Endothelial cell of umbilical vein (primary cell): Measurements from ENCODE around the gene ACTL6A. TPM values are rescaled to one million over a fixed set of nuclear protein-coding genes. Genes with fewer than 3 reads are reported as not detected.

ENCODE experiments used
- BruUV-seq: library from RNA; stranded (reverse); fragments of 400-500 nt; replicated peaks from 2 replicates; lab custom pipeline; 2021; lab: Mats Ljungman, UMichigan
- CTCF ChIA-PET: fragments of 300-600, 350-600 bp; sonication (Branson Sonifier 250); formaldehyde crosslinking; loops from one replicate; lab custom pipeline; 2021; ENCODE audit warnings: antibody characterized with exemption, inconsistent platforms; lab: Charles Lee
- POLR2A ChIA-PET: fragments of 300-600, 350-600 bp; sonication (Branson Sonifier 250); formaldehyde crosslinking; loops from one replicate; lab custom pipeline; 2021; ENCODE audit warnings: antibody characterized with exemption, inconsistent platforms; lab: Charles Lee
- DNase-seq: peaks from one replicate; pipeline ENCODE4 v3.0.0-alpha.2; 2011; ENCODE audit warnings: low read depth, low spot score
- FAIRE-seq: peaks from 2 replicates; lab custom pipeline; 2011; peaks lifted over from hg19 to GRCh38; lab: Jason Lieb, UNC
- H2AFZ ChIP-seq: 2 replicates; pipeline ENCODE4 v1.6.0; 2012; ENCODE audit warnings: low read depth, low read length, control low read depth, inconsistent platforms
- H3K27ac ChIP-seq: 2 replicates; pipeline ENCODE4 v1.5.1; 2011; ENCODE audit warnings: low read depth, mild to moderate bottlenecking, control low read depth, low read length, moderate library complexity; ENCODE audit not compliant: insufficient read depth
- H3K27me3 ChIP-seq, 2 experiments: 2 replicates each; pipeline versions ENCODE4 v1.6.0 to v1.6.1; 2011; ENCODE audit warnings: low read length in 2 of 2, mixed read lengths in 1 of 2; ENCODE audit not compliant: control insufficient read depth in 2 of 2, insufficient read depth in 2 of 2
- H3K36me3 ChIP-seq, 2 experiments: 2 replicates in 1 of 2; 3 replicates in 1 of 2; pipeline ENCODE4 v1.5.1; 2011; ENCODE audit warnings: low read length in 2 of 2, mild to moderate bottlenecking in 1 of 2, moderate library complexity in 1 of 2; ENCODE audit not compliant: control insufficient read depth in 2 of 2, insufficient read depth in 2 of 2; ENCODE audit errors: extremely low read depth in 1 of 2
- H3K4me1 ChIP-seq: 3 replicates; pipeline ENCODE4 v1.5.1; 2011; ENCODE audit warnings: mild to moderate bottlenecking, low read length; ENCODE audit not compliant: control insufficient read depth, insufficient read depth; ENCODE audit errors: extremely low read depth
- H3K4me2 ChIP-seq: 2 replicates; pipeline ENCODE4 v1.6.1; 2011; ENCODE audit warnings: low read length, control low read depth, mixed read lengths; ENCODE audit not compliant: insufficient read depth
- H3K4me3 ChIP-seq, 3 experiments: fragments of 200-600 bp in 1 of 3; sonication (generic), shearing (Covaris generic) in 1 of 3; replicated peaks in 1 of 3; 2 replicates each; pipeline ENCODE4 v1.5.1; 2011 to 2016; ENCODE audit warnings: control low read depth in 3 of 3, low read length in 3 of 3, mild to moderate bottlenecking in 2 of 3, inconsistent platforms in 1 of 3, low read depth in 1 of 3, moderate library complexity in 1 of 3; ENCODE audit not compliant: insufficient read depth in 1 of 3
- H3K79me2 ChIP-seq: 2 replicates; pipeline ENCODE4 v1.6.0; 2012; ENCODE audit warnings: low read length, inconsistent platforms; ENCODE audit not compliant: control insufficient read depth, insufficient read depth
- H3K9ac ChIP-seq: replicated peaks from 2 replicates; pipeline ENCODE3; 2011; ENCODE audit warnings: low read length, control low read depth; ENCODE audit not compliant: insufficient read depth; ENCODE audit errors: extremely low read depth
- H3K9me1 ChIP-seq: replicated peaks from 3 replicates; pipeline ENCODE4 v1.6.0; 2011; ENCODE audit warnings: mild to moderate bottlenecking, low read length; ENCODE audit not compliant: control insufficient read depth, insufficient read depth; ENCODE audit errors: extremely low read depth
- H3K9me3 ChIP-seq: replicated peaks from 2 replicates; pipeline ENCODE4 v1.5.1; 2012; ENCODE audit warnings: low read length, inconsistent platforms; ENCODE audit not compliant: control insufficient read depth, insufficient read depth
- H4K20me1 ChIP-seq: replicated peaks from 2 replicates; pipeline ENCODE3; 2011; ENCODE audit warnings: mild to moderate bottlenecking, low read length; ENCODE audit not compliant: control insufficient read depth, insufficient read depth; ENCODE audit errors: extremely low read depth
- EZH2 ChIP-seq: IDR thresholded peaks from 2 replicates; pipeline ENCODE4 v1.6.1; 2012; ENCODE audit warnings: borderline replicate concordance, low read depth, mild to moderate bottlenecking, moderate library complexity, low read length, inconsistent platforms; ENCODE audit not compliant: severe bottlenecking
- FOS ChIP-seq: IDR thresholded peaks from 2 replicates; pipeline ENCODE4 v1.6.1; 2011; ENCODE audit warnings: mild to moderate bottlenecking, low read length, moderate library complexity, borderline replicate concordance; ENCODE audit not compliant: insufficient read depth
- GATA2 ChIP-seq: IDR thresholded peaks from 2 replicates; pipeline ENCODE4 v1.7.0; 2011; ENCODE audit warnings: low read depth, mild to moderate bottlenecking, moderate library complexity, mixed read lengths, low read length; ENCODE audit not compliant: insufficient read length, insufficient read depth
- JUN ChIP-seq: IDR thresholded peaks from 2 replicates; pipeline ENCODE4 v1.6.1; 2011; ENCODE audit warnings: borderline replicate concordance, low read depth; ENCODE audit not compliant: insufficient read length, insufficient read depth
- MYC ChIP-seq: IDR thresholded peaks from one replicate; pipeline ENCODE4 v1.6.1; 2011; ENCODE audit warnings: mild to moderate bottlenecking, low read depth, low read length
- POLR2A ChIP-seq: IDR thresholded peaks from 2 replicates; pipeline ENCODE4 v1.6.1; 2012; ENCODE audit warnings: low read depth, mild to moderate bottlenecking, control low read depth, low read length
- POLR2AphosphoS5 ChIP-seq: IDR thresholded peaks from 2 replicates; pipeline ENCODE4 v1.6.1; 2012; ENCODE audit warnings: low read depth, mild to moderate bottlenecking, control low read depth, low read length, moderate library complexity; ENCODE audit not compliant: insufficient read depth
- dilution Hi-C: fragments of 300-500 bp; cut with MboI; formaldehyde crosslinking; loops from one replicate; pipeline ENCODE4 v1.15.0; 2019; ENCODE audit warnings: low sequenced_read_pairs; ENCODE audit not compliant: extremely low pct_ligation_motif_present
- intact Hi-C: fragments of 100-400 bp; cut with micrococcal nuclease; formaldehyde crosslinking; loops from one replicate; pipeline ENCODE4 v1.10.0; 2022
- polyA plus RNA-seq, 4 experiments: library from polyadenylated mRNA; depleted of rRNA in 3 of 4; stranded (reverse) in 3 of 4; unstranded in 1 of 4; fragments of >200 nt; gene quantifications; 2 replicates each; pipeline versions ENCODE4 v1.2.1 to v1.2.3, GENCODE V29; 2011 to 2012; ENCODE audit warnings: missing spikeins in 1 of 4
- total RNA-seq: library from RNA; stranded (reverse); gene quantifications from 2 replicates; pipeline ENCODE4 v1.2.3, GENCODE V29; 2021
- TF ChIP-seq, protein P1 (sequence below): IDR thresholded peaks from 2 replicates; pipeline ENCODE4 v1.6.1; 2011; ENCODE audit not compliant: insufficient read depth, insufficient read length
- TF ChIP-seq, protein P2 (sequence below), 2 donors: IDR thresholded peaks; 1 replicate in 1 of 2; 2 replicates in 1 of 2; pipeline ENCODE4 v1.5.1; 2011; ENCODE audit warnings: low read length in 2 of 2, mild to moderate bottlenecking in 2 of 2, moderate library complexity in 2 of 2, control low read depth in 1 of 2, inconsistent platforms in 1 of 2, low read depth in 1 of 2; ENCODE audit not compliant: insufficient read depth in 1 of 2; ENCODE audit errors: extremely low read depth in 1 of 2

Gene ACTL6A
- total and polyA plus RNA-seq, 2 donors (not counting 3 experiments of a cell fraction or from before 2014, with no cell fraction given) = 68.3 to 96.2 TPM

DNA sequence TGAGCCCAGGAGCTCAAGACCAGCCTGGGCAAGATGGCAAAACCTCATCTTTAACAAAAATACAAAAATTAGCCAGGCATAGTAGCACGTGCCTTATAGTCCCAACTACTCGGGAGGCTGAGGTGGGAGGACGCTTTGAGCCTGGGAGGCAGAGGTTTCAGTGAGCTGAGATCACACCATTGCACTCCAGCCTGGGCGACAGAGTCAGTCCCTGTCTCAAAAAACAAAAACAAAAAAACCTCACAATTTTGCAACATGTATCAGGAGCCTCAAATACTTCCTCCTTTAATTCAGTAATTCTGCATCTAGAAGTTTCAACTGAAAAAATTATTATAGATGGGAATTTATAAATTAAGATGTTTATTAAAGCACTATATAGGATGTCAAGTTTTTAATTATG, 40.6 kb downstream of the ACTL6A start:
- no TSS peak for BruUV-seq
- Histone ChIP-seq H4K20me1 (no peaks in the 10 kb centered on the region), H3K27ac (peak overlapping the region; percentile 14), H3K4me3 (peak overlapping the region in 1 of 3 experiments; percentile 94), H2AFZ (no peak overlapping the region), H3K36me3 (peaks cover 3 to 8% of the 10 kb centered on the region in 2 experiments), H3K27me3 (no peaks in the 10 kb centered on the region), H3K9me1 (no peaks in the 10 kb centered on the region), H3K9me3 (no peaks in the 10 kb centered on the region), H3K9ac (peak overlapping the region; percentile 99), H3K4me1 (peaks cover 14% of the 10 kb centered on the region), H3K4me2 (peak overlapping the region; percentile 93), H3K79me2 (peaks cover 30% of the 10 kb centered on the region)
- dilution Hi-C loops = no loop called here
- DNase-seq = no peak
- intact Hi-C loops = loop anchor here (10.0 kb wide), 1 partner anchor 1001 kb away; the partner anchor contains the start of gene TTC14
- ChIA-PET CTCF (no interaction called here), POLR2A (no interaction called here)
- TF ChIP-seq POLR2A (no peak), GATA2 (no peak), JUN (no peak)
- TF ChIP-seq, protein P1, sequence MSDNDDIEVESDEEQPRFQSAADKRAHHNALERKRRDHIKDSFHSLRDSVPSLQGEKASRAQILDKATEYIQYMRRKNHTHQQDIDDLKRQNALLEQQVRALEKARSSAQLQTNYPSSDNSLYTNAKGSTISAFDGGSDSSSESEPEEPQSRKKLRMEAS = no peak
- no peak for FAIRE-seq

DNA sequence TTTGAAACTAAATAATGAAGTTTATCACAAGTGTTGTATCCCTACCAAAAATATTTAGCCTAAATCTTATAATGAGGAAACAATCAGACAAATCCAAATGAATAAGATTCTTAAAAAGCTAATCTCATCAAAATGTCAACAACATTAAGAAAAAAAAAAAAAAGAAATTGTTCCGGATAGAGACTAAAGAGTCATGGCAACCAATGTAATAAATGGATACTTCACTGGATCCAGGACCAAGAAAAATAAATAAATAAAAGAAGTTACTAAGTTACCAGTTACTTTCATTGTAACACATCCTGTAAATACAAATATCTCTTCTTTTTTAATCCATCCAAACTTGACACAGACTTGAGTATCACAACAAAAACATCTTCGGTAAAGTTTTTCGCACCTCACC, 41.1 kb downstream of the ACTL6A start:
- no peak for FAIRE-seq
- H3K27me3 ChIP-seq = no peaks in the 10 kb centered on the region
- peak overlapping the region; percentile 84 for H3K27ac ChIP-seq
- peak overlapping the region; percentile 45 for H2AFZ ChIP-seq
- H3K4me3 ChIP-seq = peak overlapping the region; percentile 59 to 94 (median 77)
- intact Hi-C loops (loop anchor here (1.0 to 10.0 kb wide), 8 partner anchors 9 to 1001 kb away; partner anchors contain the start of genes ACTL6A, GNB4, MFN1 and PIK3CA), dilution Hi-C loops (no loop called here)
- H3K4me2 ChIP-seq = peak overlapping the region; percentile 93
- DNase-seq = no peak
- peaks cover 14% of the 10 kb centered on the region for H3K4me1 ChIP-seq
- CTCF ChIA-PET = no interaction called here
- H4K20me1 ChIP-seq = no peaks in the 10 kb centered on the region
- POLR2A ChIA-PET = no interaction called here
- peaks cover 29% of the 10 kb centered on the region for H3K79me2 ChIP-seq
- BruUV-seq = no TSS peak
- H3K9ac ChIP-seq = peak overlapping the region; percentile 99
- TF ChIP-seq FOS (no peak), JUN (no peak), POLR2AphosphoS5 (no peak), MYC (no peak), GATA2 (no peak), EZH2 (no peak), POLR2A (no peak)
- TF ChIP-seq, protein P2, sequence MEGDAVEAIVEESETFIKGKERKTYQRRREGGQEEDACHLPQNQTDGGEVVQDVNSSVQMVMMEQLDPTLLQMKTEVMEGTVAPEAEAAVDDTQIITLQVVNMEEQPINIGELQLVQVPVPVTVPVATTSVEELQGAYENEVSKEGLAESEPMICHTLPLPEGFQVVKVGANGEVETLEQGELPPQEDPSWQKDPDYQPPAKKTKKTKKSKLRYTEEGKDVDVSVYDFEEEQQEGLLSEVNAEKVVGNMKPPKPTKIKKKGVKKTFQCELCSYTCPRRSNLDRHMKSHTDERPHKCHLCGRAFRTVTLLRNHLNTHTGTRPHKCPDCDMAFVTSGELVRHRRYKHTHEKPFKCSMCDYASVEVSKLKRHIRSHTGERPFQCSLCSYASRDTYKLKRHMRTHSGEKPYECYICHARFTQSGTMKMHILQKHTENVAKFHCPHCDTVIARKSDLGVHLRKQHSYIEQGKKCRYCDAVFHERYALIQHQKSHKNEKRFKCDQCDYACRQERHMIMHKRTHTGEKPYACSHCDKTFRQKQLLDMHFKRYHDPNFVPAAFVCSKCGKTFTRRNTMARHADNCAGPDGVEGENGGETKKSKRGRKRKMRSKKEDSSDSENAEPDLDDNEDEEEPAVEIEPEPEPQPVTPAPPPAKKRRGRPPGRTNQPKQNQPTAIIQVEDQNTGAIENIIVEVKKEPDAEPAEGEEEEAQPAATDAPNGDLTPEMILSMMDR (IDR thresholded peaks at IDR 0.05; ENCODE audit: extremely low read depth in 1 of 2, insufficient read depth in 1 of 2, low read depth in 1 of 2, low read length in 2 of 2) = no peak
- TF ChIP-seq, protein P1 = no peak
- H3K9me3 ChIP-seq = no peaks in the 10 kb centered on the region
- peaks cover 2 to 5% of the 10 kb centered on the region in 2 experiments for H3K36me3 ChIP-seq
- no peaks in the 10 kb centered on the region for H3K9me1 ChIP-seq
